H9 (cell line): Measurements from ENCODE around the gene ZNF12. TPM values are rescaled to one million over a fixed set of nuclear protein-coding genes. Genes with fewer than 3 reads are reported as not detected.
"Not testable (repeated sequence)": the region's sequence is repeated elsewhere in the genome, so short reads cannot be mapped to it uniquely, and the experiment has no call there.

Experiments
- DNase-seq: peaks from one replicate; pipeline ENCODE4 v3.0.0-alpha.2; 2017
- H2AFZ ChIP-seq: one replicate; pipeline ENCODE4 v1.6.1; 2013; ENCODE audit warnings: mild to moderate bottlenecking, low read length, control low read depth, moderate library complexity
- H2AK5ac ChIP-seq: 2 replicates; pipeline ENCODE4 v1.6.1; 2013; ENCODE audit warnings: low read length, control low read depth, mixed read lengths; ENCODE audit not compliant: insufficient read length
- H2BK120ac ChIP-seq: one replicate; pipeline ENCODE4 v1.6.1; 2013; ENCODE audit warnings: low read depth, mild to moderate bottlenecking, low read length, control low read depth, inconsistent platforms; ENCODE audit not compliant: poor library complexity, severe bottlenecking
- H2BK12ac ChIP-seq: 2 replicates; pipeline ENCODE4 v1.6.1; 2013; ENCODE audit warnings: low read length, control low read depth, mixed read lengths, low read depth; ENCODE audit not compliant: insufficient read length
- H2BK15ac ChIP-seq: 2 replicates; pipeline ENCODE4 v1.6.1; 2013; ENCODE audit warnings: low read depth, low read length, control low read depth
- H2BK20ac ChIP-seq: one replicate; pipeline ENCODE4 v1.6.1; 2013; ENCODE audit warnings: low read depth, mild to moderate bottlenecking, low read length, control low read depth, inconsistent platforms; ENCODE audit not compliant: poor library complexity, severe bottlenecking
- H2BK5ac ChIP-seq: 2 replicates; pipeline ENCODE4 v1.6.1; 2013; ENCODE audit warnings: low read length, control low read depth, mixed read lengths; ENCODE audit not compliant: insufficient read length
- H3K14ac ChIP-seq: 2 replicates; pipeline ENCODE4 v1.6.1; 2013; ENCODE audit warnings: low read length, control low read depth; ENCODE audit not compliant: insufficient read depth
- H3K18ac ChIP-seq: 2 replicates; pipeline ENCODE4 v1.6.1; 2013; ENCODE audit warnings: low read depth, mild to moderate bottlenecking, mixed read lengths, low read length, control low read depth; ENCODE audit not compliant: insufficient read length
- H3K23ac ChIP-seq: 2 replicates; pipeline ENCODE4 v1.6.1; 2013; ENCODE audit warnings: low read length, control low read depth, mixed read lengths, low read depth; ENCODE audit not compliant: insufficient read length
- H3K23me2 ChIP-seq: 2 replicates; pipeline ENCODE4 v1.6.1; 2013; ENCODE audit warnings: low read depth, mild to moderate bottlenecking, mixed read lengths, low read length, control low read depth; ENCODE audit not compliant: insufficient read length, poor library complexity, severe bottlenecking
- H3K27ac ChIP-seq: 2 replicates; pipeline ENCODE4 v1.5.1; 2013; ENCODE audit warnings: low read length, control low read depth, mixed read lengths, low read depth; ENCODE audit not compliant: insufficient read length
- H3K27me3 ChIP-seq: 2 replicates; pipeline ENCODE4 v1.6.1; 2013; ENCODE audit warnings: low read length, control low read depth, inconsistent platforms; ENCODE audit not compliant: insufficient read depth
- H3K4ac ChIP-seq: 2 replicates; pipeline ENCODE4 v1.6.1; 2013; ENCODE audit warnings: low read depth, mild to moderate bottlenecking, control low read depth, inconsistent platforms, low read length, moderate library complexity
- H3K4me1 ChIP-seq: 2 replicates; pipeline ENCODE4 v1.6.1; 2013; ENCODE audit warnings: low read length, control low read depth, inconsistent platforms; ENCODE audit not compliant: insufficient read depth
- H3K4me2 ChIP-seq: 2 replicates; pipeline ENCODE4 v1.6.1; 2013; ENCODE audit warnings: low read length, control low read depth, mixed read lengths; ENCODE audit not compliant: insufficient read length, insufficient read depth
- H3K56ac ChIP-seq: 2 replicates; pipeline ENCODE4 v1.6.1; 2013; ENCODE audit warnings: low read depth, mild to moderate bottlenecking, mixed read lengths, low read length, control low read depth; ENCODE audit not compliant: insufficient read length
- H3K79me1 ChIP-seq: 2 replicates; pipeline ENCODE4 v1.6.1; 2013; ENCODE audit warnings: low read depth, mild to moderate bottlenecking, moderate library complexity, low read length, control low read depth, inconsistent platforms; ENCODE audit not compliant: insufficient read depth, poor library complexity, severe bottlenecking
- H3K79me2 ChIP-seq: 2 replicates; pipeline ENCODE4 v1.6.1; 2013; ENCODE audit warnings: low read length, control low read depth, inconsistent platforms; ENCODE audit not compliant: insufficient read depth
- H3K9ac ChIP-seq: 2 replicates; pipeline ENCODE4 v1.6.1; 2013; ENCODE audit warnings: low read length, control low read depth, mixed read lengths; ENCODE audit not compliant: insufficient read length; ENCODE audit errors: extremely low read depth
- H3K9me3 ChIP-seq: one replicate; pipeline ENCODE4 v1.6.1; 2013; ENCODE audit warnings: low read depth, low read length, inconsistent platforms; ENCODE audit not compliant: control insufficient read depth
- H3T11ph ChIP-seq: one replicate; pipeline ENCODE4 v1.6.1; 2013; ENCODE audit warnings: mild to moderate bottlenecking, low read length, control low read depth, inconsistent platforms
- H4K20me1 ChIP-seq: one replicate; pipeline ENCODE4 v1.6.1; 2013; ENCODE audit not compliant: control insufficient read depth, insufficient read length, insufficient read depth
- H4K5ac ChIP-seq: 2 replicates; pipeline ENCODE4 v1.6.1; 2013; ENCODE audit warnings: low read depth, mild to moderate bottlenecking, mixed read lengths, low read length, control low read depth; ENCODE audit not compliant: insufficient read length
- H4K8ac ChIP-seq: replicated peaks from 2 replicates; pipeline ENCODE4 v1.6.1; 2013; ENCODE audit warnings: low read length, control low read depth, mixed read lengths, low read depth; ENCODE audit not compliant: insufficient read length
- H4K91ac ChIP-seq: 2 replicates; pipeline ENCODE4 v1.6.1; 2013; ENCODE audit warnings: low read depth, mild to moderate bottlenecking, moderate library complexity, mixed read lengths, low read length, control low read depth; ENCODE audit not compliant: insufficient read length
- H3K27ac Mint-ChIP-seq, 3 experiments: 2 replicates in 2 of 3; 3 replicates in 1 of 3; pipeline ENCODE4 v1.8.0; 2020 to 2021; ENCODE audit warnings: mixed read lengths in 3 of 3, mild to moderate bottlenecking in 1 of 3, moderate library complexity in 1 of 3
- H3K27me3 Mint-ChIP-seq: 2 replicates; pipeline ENCODE4 v1.8.0; 2021; ENCODE audit warnings: low read depth, mild to moderate bottlenecking, moderate library complexity, mixed read lengths
- H3K36me3 Mint-ChIP-seq, 3 experiments: 2 replicates in 2 of 3; 3 replicates in 1 of 3; pipeline ENCODE4 v1.8.0; 2020 to 2021; ENCODE audit warnings: low read depth in 3 of 3, mixed read lengths in 3 of 3; ENCODE audit not compliant: insufficient read depth in 1 of 3
- H3K4me1 Mint-ChIP-seq, 2 experiments: 2 replicates each; pipeline ENCODE4 v1.8.0; 2020; ENCODE audit warnings: mixed read lengths in 2 of 2
- H3K4me3 Mint-ChIP-seq, 2 experiments: 2 replicates in 1 of 2; 3 replicates in 1 of 2; pipeline ENCODE4 v1.8.0; 2020 to 2021; ENCODE audit warnings: mild to moderate bottlenecking in 2 of 2, mixed read lengths in 2 of 2, moderate library complexity in 1 of 2
- H3K9me3 Mint-ChIP-seq, 2 experiments: 2 replicates in 1 of 2; 3 replicates in 1 of 2; pipeline ENCODE4 v1.8.0; 2020; ENCODE audit warnings: mild to moderate bottlenecking in 2 of 2, mixed read lengths in 2 of 2, moderate library complexity in 1 of 2
- CTCF ChIP-seq: fragments of 200-600 bp; sonication (generic); conservative IDR thresholded peaks from 3 replicates; pipeline ENCODE4 v1.8.0; 2021; ENCODE audit warnings: antibody characterized with exemption, mild to moderate bottlenecking
- WGBS: extraction: QIAGEN DNeasy Blood & Tissue Kit; methylation state at CpG from one replicate; pipeline ENCODE4 v1.1.7; 2013; ENCODE audit warnings: missing lambda C conversion rate, low lambda C conversion rate, mixed read lengths; ENCODE audit not compliant: insufficient read length; ENCODE audit errors: extremely low coverage; 5-methylcytosine and 5-hydroxymethylcytosine counted together
- total RNA-seq: library from RNA; stranded (reverse); gene quantifications from 2 replicates; pipeline ENCODE4 v1.2.1, GENCODE V29; 2021

ZNF12 gene
- total RNA-seq, 1 experiment from 2014 or later, result 19.1 TPM

DNA sequence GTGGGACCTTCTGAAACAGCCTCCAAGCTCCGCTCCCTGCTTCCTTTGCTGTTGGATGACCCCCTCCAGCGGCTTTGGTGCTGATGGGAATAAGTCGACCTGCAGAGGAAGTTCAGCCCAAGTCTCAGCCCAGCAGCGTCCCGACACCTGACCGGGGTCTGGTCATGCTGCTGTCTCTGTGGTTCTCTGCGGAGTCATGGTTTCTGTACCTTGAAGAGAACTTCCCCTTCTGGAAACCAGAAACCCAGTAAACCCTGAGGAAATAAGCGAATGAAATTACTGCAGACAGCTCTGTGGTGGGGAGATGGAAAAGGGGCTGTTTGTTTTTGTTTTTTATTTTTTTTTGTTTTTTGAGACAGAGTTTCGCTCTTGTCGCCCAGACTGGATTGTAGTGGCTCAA lies 18.3 kb upstream of the ZNF12 start:
- no peaks in the 10 kb centered on the region for H4K20me1 ChIP-seq
- TF ChIP-seq CTCF, result no peak
- H3K27ac Mint-ChIP-seq, result no peak overlapping the region

GRCh38 chr7:6724351-6724750 lies 17.6 kb upstream of the ZNF12 start:
- H3K23ac ChIP-seq, H3K27ac Mint-ChIP-seq, H3K9me3 Mint-ChIP-seq, H4K20me1 ChIP-seq, H2AK5ac ChIP-seq, H3T11ph ChIP-seq, H3K9me3 ChIP-seq, H3K27me3 ChIP-seq, H4K5ac ChIP-seq, DNase-seq, H2BK15ac ChIP-seq, H3K56ac ChIP-seq, H4K91ac ChIP-seq, H3K4ac ChIP-seq, H3K14ac ChIP-seq, H3K4me2 ChIP-seq, H3K4me1 ChIP-seq, H2AFZ ChIP-seq, H3K4me3 Mint-ChIP-seq, H3K79me1 ChIP-seq, H3K79me2 ChIP-seq, H3K18ac ChIP-seq, H3K27ac ChIP-seq, H3K9ac ChIP-seq, H3K23me2 ChIP-seq, H2BK120ac ChIP-seq, H3K36me3 Mint-ChIP-seq, H4K8ac ChIP-seq, H2BK20ac ChIP-seq, H2BK12ac ChIP-seq, H2BK5ac ChIP-seq: not testable (repeated sequence)
- no CpG with 5 or more reads among the region's 4 CpGs for WGBS
- H3K4me1 Mint-ChIP-seq, result peaks cover 16 to 23% of the 10 kb centered on the region in 2 experiments
- H3K27me3 Mint-ChIP-seq, result peaks cover 47% of the 10 kb centered on the region

More for the DNA sequence above, 18.3 kb upstream of the ZNF12 start:
- no peak overlapping the region for H4K5ac ChIP-seq
- no peaks in the 10 kb centered on the region for H3K79me2 ChIP-seq
- no peaks in the 10 kb centered on the region for H3K79me1 ChIP-seq
- no peak overlapping the region for H4K91ac ChIP-seq
- no peak overlapping the region for H3K56ac ChIP-seq
- H4K8ac ChIP-seq, result no peak overlapping the region
- no peak overlapping the region for H3K23ac ChIP-seq
- DNase-seq, result no peak
- H3K23me2 ChIP-seq, result no peaks in the 10 kb centered on the region
- H2BK120ac ChIP-seq, result no peak overlapping the region
- no peak overlapping the region for H3K9ac ChIP-seq
- no peak overlapping the region for H2BK15ac ChIP-seq
- H3K27ac ChIP-seq, result no peak overlapping the region
- WGBS, result no CpG with 5 or more reads among the region's 10 CpGs
- H2AK5ac ChIP-seq, result no peak overlapping the region
- H3K9me3 ChIP-seq, result no peaks in the 10 kb centered on the region
- peaks cover 14 to 23% of the 10 kb centered on the region in 2 experiments for H3K4me1 Mint-ChIP-seq
- H2AFZ ChIP-seq, result no peak overlapping the region
- H2BK20ac ChIP-seq, result no peak overlapping the region
- H2BK5ac ChIP-seq, result no peak overlapping the region
- H3K36me3 Mint-ChIP-seq, result peaks cover 0 to 2% (median 0%) of the 10 kb centered on the region in 3 experiments; a peak in 2 of 7 replicates
- no peak overlapping the region for H3K4ac ChIP-seq
- no peak overlapping the region for H3K14ac ChIP-seq
- no peak overlapping the region for H3T11ph ChIP-seq
- H3K18ac ChIP-seq, result no peak overlapping the region
- no peak overlapping the region for H2BK12ac ChIP-seq
- H3K4me3 Mint-ChIP-seq, result no peak overlapping the region
- no peaks in the 10 kb centered on the region for H3K4me1 ChIP-seq
- H3K4me2 ChIP-seq, result no peak overlapping the region
- H3K27me3 Mint-ChIP-seq, result peaks cover 43% of the 10 kb centered on the region
- H3K27me3 ChIP-seq, result no peaks in the 10 kb centered on the region
- no peaks in the 10 kb centered on the region; a peak in 1 of 5 replicates for H3K9me3 Mint-ChIP-seq
